OCI-LY7 (cell line): ENCODE measurements around the gene GK2.

Source experiments
- EZH2phosphoT487 ChIP-seq: fragments of 200-600 bp; sonication (generic); IDR thresholded peaks from 2 replicates; pipeline ENCODE4 v1.6.1; 2018; ENCODE audit warnings: low read depth, borderline replicate concordance, mild to moderate bottlenecking, mixed run types, antibody characterized with exemption, low read length, moderate library complexity, mixed read lengths
- TF ChIP-seq, protein P1 (sequence below): fragments of 200-600 bp; sonication (generic); conservative IDR thresholded peaks from 2 replicates; pipeline ENCODE4 v1.5.1; 2014; ENCODE audit warnings: mild to moderate bottlenecking, antibody characterized with exemption, low read length, moderate library complexity, mixed read lengths

DNA sequence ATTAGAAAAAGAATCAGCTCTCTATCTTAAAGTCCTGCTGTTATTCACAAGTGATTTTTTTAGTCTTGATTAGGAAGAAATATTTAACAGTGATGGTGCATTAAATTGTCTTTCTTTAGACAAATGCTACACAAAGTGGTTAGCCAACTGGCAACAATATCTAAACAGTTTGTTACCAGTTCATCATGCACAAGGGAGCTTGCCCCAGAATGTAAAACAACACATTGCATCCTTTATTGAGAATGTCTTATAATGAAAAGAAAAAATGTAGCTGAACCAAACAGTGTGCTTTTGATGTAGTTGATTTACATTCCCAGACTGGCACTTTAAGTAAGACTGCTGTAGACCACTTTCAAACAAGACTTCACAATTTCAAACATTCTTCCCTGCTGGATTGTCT, 48.0 kb downstream of the GK2 start:
- TF ChIP-seq, protein P1, sequence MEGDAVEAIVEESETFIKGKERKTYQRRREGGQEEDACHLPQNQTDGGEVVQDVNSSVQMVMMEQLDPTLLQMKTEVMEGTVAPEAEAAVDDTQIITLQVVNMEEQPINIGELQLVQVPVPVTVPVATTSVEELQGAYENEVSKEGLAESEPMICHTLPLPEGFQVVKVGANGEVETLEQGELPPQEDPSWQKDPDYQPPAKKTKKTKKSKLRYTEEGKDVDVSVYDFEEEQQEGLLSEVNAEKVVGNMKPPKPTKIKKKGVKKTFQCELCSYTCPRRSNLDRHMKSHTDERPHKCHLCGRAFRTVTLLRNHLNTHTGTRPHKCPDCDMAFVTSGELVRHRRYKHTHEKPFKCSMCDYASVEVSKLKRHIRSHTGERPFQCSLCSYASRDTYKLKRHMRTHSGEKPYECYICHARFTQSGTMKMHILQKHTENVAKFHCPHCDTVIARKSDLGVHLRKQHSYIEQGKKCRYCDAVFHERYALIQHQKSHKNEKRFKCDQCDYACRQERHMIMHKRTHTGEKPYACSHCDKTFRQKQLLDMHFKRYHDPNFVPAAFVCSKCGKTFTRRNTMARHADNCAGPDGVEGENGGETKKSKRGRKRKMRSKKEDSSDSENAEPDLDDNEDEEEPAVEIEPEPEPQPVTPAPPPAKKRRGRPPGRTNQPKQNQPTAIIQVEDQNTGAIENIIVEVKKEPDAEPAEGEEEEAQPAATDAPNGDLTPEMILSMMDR, result no peak
- TF ChIP-seq EZH2phosphoT487, result no peak
